ENCODE results near the gene BBS7.

- TF ChIP-seq TAF1 (IDR thresholded peaks at IDR 0.05; ENCODE audit: borderline replicate concordance, low read depth, low read length), result no peak
- no peak for TF ChIP-seq POLR2A (IDR thresholded peaks at IDR 0.05; ENCODE audit: low read depth, low read length)
Observed at GRCh38 chr4:121801715-121802075, 68.6 kb downstream of the BBS7 start.
